GM18870 (cell line): ENCODE measurements around the gene CABP1.
"Not testable (repeated sequence)": the region's sequence is repeated elsewhere in the genome, so short reads cannot be mapped to it uniquely, and the experiment has no call there.

Experiments used
- ATAC-seq: cut with Tn5 transposase; IDR thresholded peaks from one replicate; pipeline ENCODE4 v1.9.1; 2021; ENCODE audit warnings: moderate library complexity; ENCODE audit not compliant: unreplicated experiment

The CABP1 gene

DNA sequence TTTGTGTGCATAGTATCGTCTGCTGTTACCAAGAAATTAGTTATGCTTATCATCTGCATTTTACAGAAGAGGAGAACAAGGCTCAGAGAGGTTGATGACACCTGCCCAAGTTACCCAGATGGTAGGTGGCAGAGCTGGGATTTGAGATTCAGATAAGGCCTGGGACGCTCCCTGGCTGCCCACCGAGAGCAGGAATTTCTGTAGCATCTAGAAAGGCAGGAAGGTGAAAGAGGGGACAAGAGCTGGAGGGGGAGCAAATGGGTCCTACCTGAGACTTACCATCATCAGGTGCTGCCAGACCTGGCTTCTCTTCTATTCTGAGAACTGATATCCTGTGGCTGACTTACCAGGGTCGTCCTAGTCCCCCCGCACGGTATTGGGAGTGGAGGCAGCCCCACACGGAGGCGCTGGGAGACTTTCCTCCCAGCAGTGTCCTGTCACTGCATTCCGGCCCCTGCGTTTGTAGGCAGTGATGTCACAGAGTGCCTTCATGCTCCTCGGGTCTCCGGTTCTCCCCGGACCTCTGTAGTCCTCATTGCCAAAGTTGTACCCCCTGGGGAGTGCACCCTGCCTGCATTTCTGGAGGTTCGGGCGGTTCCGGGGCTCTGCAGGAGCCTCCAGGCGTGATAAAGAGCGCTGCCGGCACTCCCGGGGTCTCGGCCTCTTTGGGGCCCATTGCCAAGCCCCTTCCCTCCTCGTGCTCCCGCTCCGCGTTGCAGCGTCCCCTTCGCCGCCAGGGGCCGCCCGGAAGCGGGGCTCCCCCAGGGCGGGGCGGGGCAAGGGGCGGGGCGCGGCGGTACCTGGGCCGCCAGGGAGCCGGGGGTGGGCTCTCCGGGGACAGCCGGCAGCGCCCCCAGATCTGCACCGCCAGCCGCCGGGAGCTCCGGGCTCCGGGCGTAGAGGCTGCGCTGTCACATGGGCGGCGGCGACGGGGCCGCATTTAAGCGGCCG lies at the start of gene CABP1:
TSS of gene CABP1 (plus strand) at position 856 of the 951 bp plus-strand sequence. CDS start at position 916, 60 bp downstream.
- no peak for ATAC-seq

DNA sequence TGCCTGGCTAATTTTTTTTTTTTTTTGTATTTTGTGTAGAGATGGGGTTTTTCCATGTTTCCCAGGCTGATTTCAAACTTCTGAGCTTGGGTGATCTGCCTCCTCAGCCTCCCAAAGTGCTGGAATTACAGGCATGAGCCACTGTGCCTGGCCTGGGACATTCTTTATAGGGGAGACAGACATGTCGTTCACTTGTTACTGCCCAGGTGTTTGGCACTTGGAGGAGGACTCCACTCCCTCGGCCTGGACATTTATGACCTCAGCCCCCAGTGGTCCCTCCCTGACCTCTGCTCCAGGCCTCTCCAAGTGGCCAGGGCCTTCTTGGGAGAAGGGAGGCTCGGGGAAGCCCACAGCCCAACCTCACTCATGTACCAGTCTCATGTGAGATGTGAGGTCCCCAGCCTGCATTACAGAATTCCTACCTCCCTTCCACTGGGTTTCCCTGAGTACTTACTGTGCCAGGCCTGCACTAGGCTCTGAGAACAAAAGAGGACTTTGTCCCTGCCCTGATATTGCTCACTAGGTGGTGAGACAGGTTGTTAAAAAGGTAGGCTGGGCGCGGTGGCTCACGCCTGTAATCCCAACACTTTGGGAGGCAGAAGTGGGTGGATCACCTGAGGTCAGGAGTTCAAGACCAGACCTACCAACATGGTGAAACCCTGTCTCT lies 49.6 kb upstream of the CABP1 start:
- ATAC-seq: no peak

DNA sequence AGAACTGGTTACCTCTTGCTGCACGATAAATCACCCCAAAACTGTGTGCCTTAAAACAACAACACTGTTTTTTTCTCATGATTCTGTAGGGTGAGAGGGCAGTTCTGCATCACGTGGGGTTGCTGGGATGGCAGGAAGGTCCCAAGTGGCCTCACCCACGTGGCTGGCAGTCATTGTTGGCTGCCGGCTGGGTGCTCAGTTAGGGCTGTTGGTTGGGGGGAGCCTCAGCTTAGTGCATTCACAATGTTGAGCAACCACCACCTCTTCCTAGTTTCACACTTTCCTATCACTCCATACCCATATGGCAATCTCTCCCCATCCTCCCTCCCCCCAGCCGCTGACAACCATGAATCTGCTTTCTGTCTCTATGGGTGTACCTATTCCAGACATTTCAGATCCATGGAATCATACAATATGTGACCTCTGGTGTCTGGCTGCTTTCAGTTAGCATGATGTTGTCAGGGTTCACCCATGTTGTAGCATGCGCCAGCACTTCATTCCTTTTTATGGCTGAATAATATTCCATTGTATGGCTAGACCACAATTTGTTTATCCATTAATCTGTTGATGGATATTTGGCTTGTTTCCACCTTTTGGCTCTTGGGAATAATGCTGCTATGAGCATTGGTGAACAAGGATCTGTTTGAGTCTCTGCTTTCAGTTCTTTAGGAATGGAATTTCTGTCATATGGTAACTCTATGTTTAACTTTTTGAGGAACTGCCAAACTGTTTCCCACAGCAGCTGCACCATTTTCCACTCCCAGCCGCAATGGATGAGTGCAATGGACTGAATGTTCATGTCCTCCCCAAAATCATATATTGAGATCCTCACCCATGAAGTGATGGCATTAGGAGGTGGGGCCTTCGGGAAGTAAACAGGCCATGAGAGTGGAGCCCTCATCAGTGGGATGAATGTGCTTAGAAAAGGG lies 48.0 kb upstream of the CABP1 start:
- no peak for ATAC-seq

DNA sequence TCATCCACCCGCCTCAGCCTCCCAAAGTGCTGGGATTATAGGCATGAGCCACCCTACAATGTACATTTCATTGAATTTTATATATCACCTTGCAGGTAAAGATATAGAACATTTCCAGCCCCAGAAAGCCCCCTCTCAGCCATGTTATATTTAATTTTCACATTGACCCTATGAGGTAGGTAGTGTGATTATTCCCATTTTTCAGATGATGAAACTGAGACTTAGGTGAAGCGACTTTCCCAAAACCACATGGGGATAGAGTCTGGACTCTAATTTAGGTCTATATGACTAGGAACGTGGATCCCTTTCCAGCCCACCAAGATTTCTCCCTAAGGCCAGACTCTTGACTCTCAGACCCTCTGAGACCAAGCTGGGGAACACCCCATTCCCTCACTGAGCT lies 43.5 kb upstream of the CABP1 start:
- ATAC-seq: no peak

DNA sequence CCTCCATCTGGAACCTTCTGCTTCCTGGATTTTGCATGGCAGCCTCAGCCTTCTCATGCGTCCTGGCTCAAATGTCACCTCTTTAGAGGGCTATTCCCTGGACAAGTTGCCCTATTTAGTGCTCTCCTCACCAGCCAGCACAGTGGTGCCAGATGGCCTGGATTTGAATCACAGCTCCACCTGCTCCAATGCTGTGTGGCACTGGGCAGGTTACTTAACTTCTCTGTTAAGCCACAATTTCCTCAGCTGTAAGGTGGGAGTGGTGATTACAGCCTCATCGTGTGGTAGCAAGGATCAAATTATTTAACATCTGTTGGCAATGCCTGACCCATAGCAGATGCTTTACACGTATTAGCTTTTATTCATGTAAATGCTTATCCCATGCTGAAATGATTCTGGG lies 42.6 kb upstream of the CABP1 start:
- no peak for ATAC-seq

DNA sequence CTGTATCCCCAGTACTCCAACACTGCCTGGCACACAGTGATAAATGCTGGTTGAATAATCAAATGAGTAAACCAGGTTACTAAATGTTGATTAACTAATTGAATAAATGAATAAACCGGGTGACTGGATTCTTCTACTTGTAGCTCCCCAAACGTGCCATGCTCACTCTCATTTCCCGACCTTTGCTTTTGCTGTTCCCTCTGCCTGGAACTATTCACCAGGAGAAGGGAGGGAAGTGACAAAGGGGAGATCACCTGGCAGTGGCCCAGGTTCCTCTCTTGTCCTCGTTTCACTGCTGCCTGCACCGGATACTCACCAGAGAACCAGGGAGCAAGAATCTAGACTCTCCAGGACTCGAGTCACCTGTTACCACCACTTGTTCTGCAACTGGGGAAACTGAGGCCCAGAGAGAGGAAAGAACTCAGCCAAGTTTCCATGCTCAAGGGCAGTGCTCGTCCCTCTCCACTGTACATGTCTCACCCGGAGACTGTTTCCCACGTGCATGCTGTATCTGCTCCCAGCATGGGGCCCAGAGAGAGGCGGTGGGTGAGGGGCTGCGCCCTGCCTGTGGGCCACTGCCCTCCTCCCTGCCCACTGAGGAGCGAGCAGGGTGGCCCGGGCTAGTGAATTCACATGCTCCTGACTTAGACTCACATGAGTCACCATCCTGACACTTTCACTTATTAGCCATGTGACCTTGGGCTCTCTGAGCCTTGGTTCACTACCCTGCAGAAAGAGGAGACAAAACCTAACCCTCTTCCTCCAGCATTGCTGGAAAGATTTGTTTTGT lies 41.6 kb upstream of the CABP1 start:
- no peak for ATAC-seq

DNA sequence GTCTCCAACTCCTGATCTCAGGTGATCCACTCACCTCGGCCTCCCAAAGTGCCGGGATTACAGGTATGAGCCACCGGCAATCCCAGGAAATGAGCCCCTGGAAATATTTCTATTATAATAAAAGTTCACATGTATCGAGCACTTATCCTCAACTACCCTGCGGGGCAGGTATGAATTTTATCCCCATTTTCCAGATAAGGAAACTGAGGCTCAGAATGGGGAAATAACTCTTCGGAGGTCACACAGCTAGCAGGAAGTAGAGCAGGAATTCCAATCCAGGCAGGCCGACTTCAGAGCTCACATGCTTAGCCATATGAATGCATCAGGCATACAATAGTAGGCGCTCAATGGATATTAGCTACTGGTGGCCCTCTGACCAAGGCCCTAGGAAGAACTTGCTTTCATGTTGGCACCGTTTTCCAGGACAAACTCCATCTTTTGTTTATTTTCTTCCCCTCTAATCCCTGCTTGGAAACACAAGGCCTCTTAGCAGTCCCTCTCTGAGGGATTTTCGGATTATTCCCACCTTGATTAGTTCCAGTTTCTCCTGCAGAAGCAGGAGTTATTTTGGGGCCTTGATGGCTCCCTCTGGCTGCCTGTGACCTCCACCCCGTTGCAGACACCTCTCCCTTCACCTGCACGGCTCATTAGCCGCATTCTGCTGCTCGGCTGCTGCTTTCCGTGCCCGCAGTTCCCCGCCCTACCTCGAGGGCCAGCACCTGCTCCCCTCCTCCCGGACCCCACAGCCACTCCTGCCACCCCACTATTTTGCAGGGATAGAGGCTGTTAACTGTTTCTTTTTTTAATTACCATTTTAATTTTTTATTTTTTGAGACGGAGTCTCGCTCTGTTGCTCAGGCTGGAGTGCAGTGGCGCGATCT lies 40.5 kb upstream of the CABP1 start:
- ATAC-seq: no peak

DNA sequence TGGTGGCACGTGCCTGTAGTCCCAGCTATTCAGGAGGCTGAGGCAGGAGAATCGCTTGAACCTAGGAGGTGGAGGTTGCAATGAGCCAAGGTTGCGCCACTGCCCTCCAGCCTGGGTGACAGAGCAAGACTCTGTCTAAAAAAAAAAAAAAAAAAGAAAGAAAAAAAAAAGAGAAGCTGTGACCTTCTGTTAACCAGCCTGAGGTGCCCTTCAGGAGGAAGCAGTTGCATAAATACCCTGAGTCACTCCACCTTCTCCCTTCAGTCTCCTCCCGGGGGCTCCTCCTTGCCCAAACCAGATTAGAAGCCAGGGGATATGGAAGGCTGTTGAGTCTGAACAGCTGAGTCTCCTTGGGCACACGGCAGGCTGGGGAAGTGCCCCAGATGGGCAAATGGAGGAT lies 38.0 kb upstream of the CABP1 start:
- not testable (repeated sequence) for ATAC-seq

DNA sequence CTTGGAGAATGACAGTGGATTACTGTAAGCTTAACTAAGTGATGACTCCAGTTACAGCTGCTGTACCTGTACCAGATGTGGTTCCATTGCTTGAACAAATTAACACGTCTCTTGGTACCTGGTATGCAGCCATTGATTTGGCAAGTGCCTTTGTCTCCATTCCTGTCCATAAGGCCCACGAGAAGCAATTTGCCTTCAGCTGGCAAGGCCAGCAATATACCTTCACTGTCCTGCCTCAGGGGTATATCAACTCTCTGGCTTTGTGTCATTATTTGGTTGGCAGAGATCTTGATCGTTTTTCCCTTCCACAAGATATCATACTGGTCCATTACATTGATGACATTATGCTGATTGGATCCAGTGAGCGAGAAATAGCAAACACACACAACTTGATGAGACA lies 29.9 kb upstream of the CABP1 start:
- no peak for ATAC-seq

DNA sequence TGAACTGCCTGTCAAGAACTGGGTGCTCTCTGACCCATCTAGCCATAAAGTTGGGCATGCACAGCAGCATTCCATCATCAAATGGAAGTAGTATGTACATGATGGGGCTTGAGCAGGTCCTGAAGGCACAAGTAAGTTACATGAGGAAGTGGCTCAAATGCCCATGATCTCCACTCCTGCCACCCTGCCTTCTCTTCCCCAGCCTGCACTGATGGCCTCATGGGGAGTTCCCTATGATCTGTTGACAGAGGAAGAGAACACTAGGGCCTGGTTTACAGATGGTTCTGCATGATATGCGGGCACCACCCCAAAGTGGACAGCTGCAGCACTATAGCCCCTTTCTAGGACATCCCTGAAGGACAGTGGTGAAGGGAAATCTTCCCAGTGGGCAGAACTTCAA lies 28.9 kb upstream of the CABP1 start:
- not testable (repeated sequence) for ATAC-seq

DNA sequence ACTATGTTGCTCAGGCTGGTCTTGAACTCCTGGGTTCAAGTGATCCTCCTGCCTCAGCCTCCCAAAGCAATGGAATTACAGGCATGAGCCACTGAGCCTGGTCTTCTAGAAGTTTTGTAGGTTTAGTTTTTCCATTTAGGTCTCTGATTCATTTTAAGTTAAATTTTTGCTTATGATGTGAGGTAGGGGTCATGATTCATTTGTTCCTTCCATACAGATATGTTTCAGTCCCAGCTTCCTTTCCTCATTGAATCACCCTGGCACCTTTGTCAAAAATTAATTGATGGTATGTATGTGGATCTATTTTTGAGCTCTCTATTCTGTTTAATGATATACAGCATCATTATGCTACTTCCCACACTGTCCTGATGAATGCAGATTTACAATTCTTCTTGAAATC lies 25.6 kb upstream of the CABP1 start:
- ATAC-seq: no peak

DNA sequence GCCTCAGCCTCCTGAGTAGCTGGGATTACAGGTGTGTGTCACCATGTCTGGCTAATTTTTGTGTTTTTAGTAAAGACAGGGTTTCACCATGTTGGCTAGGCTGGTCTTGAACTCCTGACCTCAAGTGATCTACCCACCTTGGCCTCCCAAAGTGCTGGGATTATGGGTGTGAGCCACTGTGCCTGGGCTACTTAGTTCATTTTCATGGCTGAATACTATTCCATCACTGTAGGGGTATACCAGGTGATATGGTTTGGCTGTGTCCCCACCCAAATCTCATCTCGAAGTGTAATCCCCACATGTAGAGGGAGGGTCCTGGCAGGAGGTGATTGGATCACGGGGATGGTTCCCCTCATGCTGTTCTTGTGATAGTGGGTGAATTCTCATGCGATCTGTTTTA lies 23.2 kb upstream of the CABP1 start:
- not testable (repeated sequence) for ATAC-seq

DNA sequence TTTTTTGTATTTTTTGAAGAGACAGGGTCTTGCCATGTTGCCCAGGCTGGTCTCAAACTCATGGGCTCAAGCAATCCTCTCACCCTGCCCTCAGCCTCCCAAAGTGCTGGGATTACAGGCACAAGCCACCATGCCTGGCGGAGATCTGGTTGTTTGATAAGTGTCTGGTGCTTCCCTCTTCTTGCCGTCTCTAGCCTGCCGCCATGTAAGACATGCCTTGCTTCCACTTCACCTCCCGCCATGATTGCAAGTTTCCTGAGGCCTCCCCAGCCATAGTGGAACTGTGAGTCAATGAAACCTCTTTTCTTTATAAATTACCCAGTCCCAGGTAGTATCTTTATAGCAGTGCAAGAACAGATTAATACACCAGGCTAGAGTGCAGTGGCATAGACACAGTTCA lies 22.7 kb upstream of the CABP1 start:
- ATAC-seq: not testable (repeated sequence)

DNA sequence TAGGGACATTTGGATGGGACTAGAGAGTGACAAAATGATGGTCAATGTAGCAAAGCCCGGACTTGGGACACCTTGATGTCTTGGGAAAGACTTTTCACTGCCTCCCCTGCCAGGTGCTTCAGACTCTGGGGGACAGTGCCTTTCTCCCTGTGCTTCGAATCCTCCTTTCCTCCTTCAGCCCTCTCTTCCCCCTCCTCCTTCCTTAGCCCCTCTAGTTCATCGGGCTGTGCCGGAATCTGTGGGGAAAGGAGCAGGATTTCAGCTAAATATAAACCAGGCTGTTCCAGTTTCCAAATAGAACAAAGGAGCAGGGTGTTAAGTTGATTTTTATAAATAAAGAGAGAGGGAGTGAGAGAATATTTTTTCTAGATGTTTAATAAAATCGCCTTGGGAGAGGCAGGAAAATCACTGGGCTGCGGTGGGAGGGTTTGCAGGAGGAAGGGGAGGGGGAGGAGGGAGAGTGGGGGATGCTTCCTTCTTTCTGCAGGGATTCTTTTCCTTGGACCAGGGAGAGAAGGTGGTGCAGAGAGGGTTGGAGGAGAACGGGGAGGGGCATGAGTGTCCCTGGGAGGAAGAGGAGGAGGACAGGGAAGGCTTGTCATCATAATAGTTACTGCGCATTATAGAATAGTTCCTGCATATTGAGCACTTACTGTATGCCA lies 21.3 kb upstream of the CABP1 start:
- no peak for ATAC-seq

DNA sequence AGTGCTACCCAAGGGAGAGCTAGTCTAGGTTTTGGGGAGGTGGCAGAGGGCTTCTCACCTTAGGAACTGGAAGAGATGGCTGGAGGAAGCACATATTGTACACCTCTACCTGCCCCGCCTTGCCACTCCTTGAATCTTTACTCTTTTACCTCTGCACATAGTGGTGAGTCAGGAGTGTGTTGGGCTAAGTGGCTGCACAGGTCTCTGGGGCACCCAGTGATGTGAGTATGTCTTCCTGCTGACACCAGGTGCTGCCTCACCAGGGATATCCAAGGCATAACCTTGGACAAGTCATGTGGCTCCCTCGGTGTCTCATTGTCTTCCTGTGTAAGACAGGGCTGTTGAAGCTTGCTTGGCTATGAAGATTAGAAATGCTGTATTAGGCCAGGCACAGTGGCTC lies 19.8 kb upstream of the CABP1 start:
- no peak for ATAC-seq

DNA sequence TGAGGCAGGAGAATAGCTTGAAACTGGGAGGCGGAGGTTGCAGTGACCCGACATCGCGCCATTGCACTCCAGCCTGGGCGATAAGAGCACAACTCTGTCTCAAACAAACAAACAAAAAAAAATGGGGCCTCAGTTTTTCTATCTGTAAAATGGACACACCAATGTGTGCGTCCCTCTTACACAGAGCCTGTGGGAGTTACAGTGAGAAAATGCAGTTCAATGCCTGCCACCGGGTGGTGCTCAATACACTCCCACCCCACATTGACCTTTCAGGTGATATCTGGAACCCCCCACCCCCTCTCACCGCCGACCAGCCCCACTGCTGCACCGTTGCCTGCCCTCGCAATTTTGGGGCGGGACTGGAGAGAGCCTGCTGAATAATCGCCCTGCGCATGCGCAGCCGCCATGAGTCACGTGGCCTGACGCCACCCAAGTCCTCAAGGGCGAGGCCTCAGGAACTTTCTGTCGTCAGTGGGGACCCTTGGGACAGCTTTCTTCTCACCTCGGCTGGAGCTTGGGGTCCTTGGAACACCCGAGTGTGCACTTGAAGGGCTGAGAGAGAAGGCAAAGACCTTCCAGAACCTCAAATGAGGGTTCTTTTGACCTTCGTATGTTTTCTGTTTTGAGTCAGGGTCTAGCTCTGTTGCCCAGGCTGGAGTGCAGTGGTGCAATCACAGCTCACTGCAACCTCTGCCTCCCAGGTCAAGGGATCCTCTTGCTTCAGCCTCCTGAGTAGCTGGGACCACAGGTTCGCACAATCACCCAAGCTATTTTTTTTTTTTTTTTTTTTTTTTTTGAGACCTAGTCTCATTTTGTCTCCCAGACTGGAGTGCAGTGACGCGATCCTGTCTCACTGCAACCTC lies 14.6 kb upstream of the CABP1 start:
- ATAC-seq: no peak

DNA sequence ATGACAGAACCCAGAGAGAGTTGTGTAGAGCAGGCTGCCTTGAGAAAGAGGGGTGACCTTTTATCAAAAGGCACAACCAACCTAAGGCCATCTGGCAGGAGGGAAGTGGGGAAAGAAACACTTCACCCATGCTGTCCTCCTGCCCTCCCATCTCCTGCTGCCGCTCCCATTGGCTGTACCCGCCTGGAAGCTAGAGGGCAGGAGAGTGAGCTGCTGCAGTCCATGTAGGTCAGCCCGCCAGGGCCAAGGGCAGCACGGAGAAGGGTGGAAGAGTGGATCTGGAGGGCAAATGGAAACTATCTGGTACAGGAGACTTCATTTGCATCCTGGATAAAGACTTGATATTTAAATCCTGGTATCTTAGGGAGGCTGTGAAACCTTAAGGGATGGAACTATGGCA lies 11.5 kb upstream of the CABP1 start:
- ATAC-seq: no peak
